Measurements from ENCODE around the gene EPB41. TPM values are rescaled to one million over a fixed set of nuclear protein-coding genes. Genes with fewer than 3 reads are reported as not detected.

EPB41 gene
- total RNA-seq, 3 donors from 2014 or later: 64.3 to 66.3 (median 65.8) TPM

- ATAC-seq: peak; percentile 33 to 34
- Mint-ChIP-seq H3K4me1 (ENCODE audit: low read depth) (peaks cover 57% of the 10 kb centered on the region), H3K36me3 (ENCODE audit: insufficient read depth) (peaks cover 10% of the 10 kb centered on the region), H3K9me3 (no peaks in the 10 kb centered on the region), H3K4me3 (no peak overlapping the region), H3K27me3 (ENCODE audit: low read depth) (no peaks in the 10 kb centered on the region)
- DNase-seq: no peak
These were observed 51.0 kb downstream of the EPB41 start for GRCh38 chr1:28965271-28965870.

GRCh38 chr1:28966617-28967016, 52.2 kb downstream of the EPB41 start:
- ATAC-seq: no peak
- Mint-ChIP-seq H3K4me3 (no peak overlapping the region), H3K4me1 (ENCODE audit: low read depth) (peaks cover 59% of the 10 kb centered on the region), H3K36me3 (ENCODE audit: insufficient read depth) (peaks cover 9% of the 10 kb centered on the region), H3K27me3 (ENCODE audit: low read depth) (no peaks in the 10 kb centered on the region), H3K9me3 (no peaks in the 10 kb centered on the region)
- DNase-seq: no peak

- DNase-seq: no peak
- H3K9me3 Mint-ChIP-seq: no peaks in the 10 kb centered on the region
- H3K36me3 Mint-ChIP-seq (ENCODE audit: insufficient read depth): peaks cover 14% of the 10 kb centered on the region
- peak overlapping the region; percentile 19 for H3K4me3 Mint-ChIP-seq
- peaks cover 52% of the 10 kb centered on the region for H3K4me1 Mint-ChIP-seq (ENCODE audit: low read depth)
- peak; percentile 84 to 88 for ATAC-seq
- no peaks in the 10 kb centered on the region for H3K27me3 Mint-ChIP-seq (ENCODE audit: low read depth)
These were observed 57.8 kb downstream of the EPB41 start for GRCh38 chr1:28971980-28972771.

GRCh38 chr1:28973596-28974421, 59.4 kb downstream of the EPB41 start:
- H3K4me1 Mint-ChIP-seq (ENCODE audit: low read depth): peaks cover 66% of the 10 kb centered on the region
- no peaks in the 10 kb centered on the region for H3K27me3 Mint-ChIP-seq (ENCODE audit: low read depth)
- H3K36me3 Mint-ChIP-seq (ENCODE audit: insufficient read depth): peaks cover 17% of the 10 kb centered on the region
- H3K9me3 Mint-ChIP-seq: no peaks in the 10 kb centered on the region
- ATAC-seq (no peak), DNase-seq (no peak)
- H3K4me3 Mint-ChIP-seq: no peak overlapping the region

- no peaks in the 10 kb centered on the region for H3K27me3 Mint-ChIP-seq (ENCODE audit: low read depth)
- ATAC-seq: no peak
- H3K36me3 Mint-ChIP-seq (ENCODE audit: insufficient read depth): peaks cover 17% of the 10 kb centered on the region
These were observed 60.1 kb downstream of the EPB41 start for GRCh38 chr1:28974432-28974831.

GRCh38 chr1:28976248-28976647, 61.9 kb downstream of the EPB41 start:
- Mint-ChIP-seq H3K27me3 (ENCODE audit: low read depth) (no peaks in the 10 kb centered on the region), H3K4me3 (no peak overlapping the region), H3K4me1 (ENCODE audit: low read depth) (peaks cover 78% of the 10 kb centered on the region), H3K36me3 (ENCODE audit: insufficient read depth) (peaks cover 14% of the 10 kb centered on the region), H3K9me3 (no peaks in the 10 kb centered on the region)
- ATAC-seq (no peak), DNase-seq (no peak)

More at GRCh38 chr1:28974432-28974831, 60.1 kb downstream of the EPB41 start:
- Mint-ChIP-seq H3K9me3 (no peaks in the 10 kb centered on the region), H3K4me1 (ENCODE audit: low read depth) (peaks cover 72% of the 10 kb centered on the region), H3K4me3 (no peak overlapping the region)
- DNase-seq: no peak

GRCh38 chr1:28981210-28981609, 66.8 kb downstream of the EPB41 start:
- ATAC-seq (no peak), DNase-seq (no peak)
- H3K36me3 Mint-ChIP-seq (ENCODE audit: insufficient read depth): peaks cover 6% of the 10 kb centered on the region
- H3K27me3 Mint-ChIP-seq (ENCODE audit: low read depth): no peaks in the 10 kb centered on the region
- no peak overlapping the region for H3K4me3 Mint-ChIP-seq
- H3K9me3 Mint-ChIP-seq: no peaks in the 10 kb centered on the region
- peaks cover 71% of the 10 kb centered on the region for H3K4me1 Mint-ChIP-seq (ENCODE audit: low read depth)

GRCh38 chr1:28982198-28982597, 67.8 kb downstream of the EPB41 start:
- no peak for DNase-seq
- peaks cover 4% of the 10 kb centered on the region for H3K36me3 Mint-ChIP-seq (ENCODE audit: insufficient read depth)
- no peak for ATAC-seq
- no peaks in the 10 kb centered on the region for H3K27me3 Mint-ChIP-seq (ENCODE audit: low read depth)
- H3K4me3 Mint-ChIP-seq: no peak overlapping the region
- H3K4me1 Mint-ChIP-seq (ENCODE audit: low read depth): peaks cover 71% of the 10 kb centered on the region
- no peaks in the 10 kb centered on the region for H3K9me3 Mint-ChIP-seq

GRCh38 chr1:28983091-28983490, 68.7 kb downstream of the EPB41 start:
- DNase-seq (no peak), ATAC-seq (no peak)
- no peaks in the 10 kb centered on the region for H3K27me3 Mint-ChIP-seq (ENCODE audit: low read depth)
- peaks cover 10% of the 10 kb centered on the region for H3K36me3 Mint-ChIP-seq (ENCODE audit: insufficient read depth)
- no peaks in the 10 kb centered on the region for H3K9me3 Mint-ChIP-seq
- peaks cover 68% of the 10 kb centered on the region for H3K4me1 Mint-ChIP-seq (ENCODE audit: low read depth)
- no peak overlapping the region for H3K4me3 Mint-ChIP-seq

- ATAC-seq (peak in 1 of 2 donors; percentile 23), DNase-seq (no peak)
- Mint-ChIP-seq H3K36me3 (ENCODE audit: insufficient read depth) (peaks cover 8% of the 10 kb centered on the region), H3K4me1 (ENCODE audit: low read depth) (peaks cover 61% of the 10 kb centered on the region), H3K4me3 (no peak overlapping the region), H3K27me3 (ENCODE audit: low read depth) (no peaks in the 10 kb centered on the region), H3K9me3 (no peaks in the 10 kb centered on the region)
These were observed 69.3 kb downstream of the EPB41 start for GRCh38 chr1:28983509-28984310.

GRCh38 chr1:28984311-28984684, 69.9 kb downstream of the EPB41 start:
- ATAC-seq: no peak
- no peak for DNase-seq
- Mint-ChIP-seq H3K4me3 (no peak overlapping the region), H3K27me3 (ENCODE audit: low read depth) (no peaks in the 10 kb centered on the region), H3K36me3 (ENCODE audit: insufficient read depth) (peaks cover 14% of the 10 kb centered on the region), H3K4me1 (ENCODE audit: low read depth) (peaks cover 60% of the 10 kb centered on the region), H3K9me3 (no peaks in the 10 kb centered on the region)

- H3K4me1 Mint-ChIP-seq (ENCODE audit: low read depth): peaks cover 54% of the 10 kb centered on the region
- no peak overlapping the region for H3K4me3 Mint-ChIP-seq
- no peaks in the 10 kb centered on the region for H3K9me3 Mint-ChIP-seq
- peaks cover 16% of the 10 kb centered on the region for H3K36me3 Mint-ChIP-seq (ENCODE audit: insufficient read depth)
- H3K27me3 Mint-ChIP-seq (ENCODE audit: low read depth): no peaks in the 10 kb centered on the region
- no peak for DNase-seq
- no peak for ATAC-seq
These were observed 71.1 kb downstream of the EPB41 start for GRCh38 chr1:28985427-28985826.

GRCh38 chr1:28986306-28986910, 72.0 kb downstream of the EPB41 start:
- Mint-ChIP-seq H3K4me1 (ENCODE audit: low read depth) (peaks cover 46% of the 10 kb centered on the region), H3K27me3 (ENCODE audit: low read depth) (no peaks in the 10 kb centered on the region), H3K36me3 (ENCODE audit: insufficient read depth) (peaks cover 16% of the 10 kb centered on the region), H3K4me3 (no peak overlapping the region), H3K9me3 (no peaks in the 10 kb centered on the region)
- DNase-seq (no peak), ATAC-seq (no peak)

All from activated T-cell treated with anti-CD3 and anti-CD28 coated beads, Interleukin-2, amount 50 U/mL, for 4 hours (primary cell).